Natural killer cell treated with Interleukin-12 subunit alpha and Interleukin-12 subunit beta and Interleukin-15 and Interleukin-18, amount 100 ng/mL, for 72 hours (primary cell): ENCODE measurements around the gene KCNJ3. TPM values are rescaled to one million over a fixed set of nuclear protein-coding genes. Genes with fewer than 3 reads are reported as not detected.
"Not testable (repeated sequence)": the region's sequence is repeated elsewhere in the genome, so short reads cannot be mapped to it uniquely, and the experiment has no call there.

ENCODE experiments used
- ATAC-seq, 2 donors: fragments of 150-1000 bp; cut with Tn5 transposase in 1 of 2; sonication (Bioruptor Pico), chemical (Tn5 transposase) in 1 of 2; 2 replicates each; pipeline ENCODE4 v1.10.0; 2021
- DNase-seq: peaks from one replicate; pipeline ENCODE4 v3.0.0; 2022; ENCODE audit warnings: low spot score
- H3K27ac Mint-ChIP-seq, 2 donors: 1 replicate in 1 of 2; 2 replicates in 1 of 2; pipeline ENCODE4 v1.8.0; 2022; ENCODE audit warnings: mixed read lengths in 2 of 2, mild to moderate bottlenecking in 1 of 2, moderate library complexity in 1 of 2
- H3K27me3 Mint-ChIP-seq, 2 donors: 1 replicate in 1 of 2; 2 replicates in 1 of 2; pipeline ENCODE4 v1.8.0; 2022; ENCODE audit warnings: mixed read lengths in 2 of 2
- H3K36me3 Mint-ChIP-seq: one replicate; pipeline ENCODE4 v1.8.0; 2022; ENCODE audit warnings: mixed read lengths
- H3K4me1 Mint-ChIP-seq, 2 donors: 1 replicate in 1 of 2; 2 replicates in 1 of 2; pipeline ENCODE4 v1.8.0; 2022; ENCODE audit warnings: low read depth in 2 of 2, mixed read lengths in 2 of 2, mild to moderate bottlenecking in 1 of 2
- H3K4me3 Mint-ChIP-seq: one replicate; pipeline ENCODE4 v1.8.0; 2022; ENCODE audit warnings: mixed read lengths
- H3K9me3 Mint-ChIP-seq: 2 replicates; pipeline ENCODE4 v1.8.0; 2022; ENCODE audit warnings: mixed read lengths
- total RNA-seq, 2 donors: library from RNA; stranded (reverse); gene quantifications; one replicate each; pipeline ENCODE4 v1.2.3, GENCODE V29; 2022

KCNJ3 gene
- total RNA-seq, 2 donors from 2014 or later: not detected

- H3K9me3 Mint-ChIP-seq: peaks cover 4% of the 10 kb centered on the region
- H3K36me3 Mint-ChIP-seq: no peaks in the 10 kb centered on the region
- no peaks in the 10 kb centered on the region for H3K4me1 Mint-ChIP-seq
- H3K4me3 Mint-ChIP-seq: no peak overlapping the region
- H3K27me3 Mint-ChIP-seq: no peaks in the 10 kb centered on the region
- ATAC-seq (no peak), DNase-seq (no peak)
- no peak overlapping the region for H3K27ac Mint-ChIP-seq
Measured at GRCh38 chr2:154832711-154833110, 134.2 kb downstream of the KCNJ3 start.

- H3K9me3 Mint-ChIP-seq: peaks cover 10% of the 10 kb centered on the region
- no peak overlapping the region for H3K4me3 Mint-ChIP-seq
- DNase-seq: no peak
- no peak for ATAC-seq
- no peaks in the 10 kb centered on the region for H3K27me3 Mint-ChIP-seq
- peaks cover 6% of the 10 kb centered on the region for H3K36me3 Mint-ChIP-seq
- H3K4me1 Mint-ChIP-seq: no peaks in the 10 kb centered on the region
- H3K27ac Mint-ChIP-seq: no peak overlapping the region
Measured at GRCh38 chr2:154836632-154837031, 138.1 kb downstream of the KCNJ3 start.

DNA sequence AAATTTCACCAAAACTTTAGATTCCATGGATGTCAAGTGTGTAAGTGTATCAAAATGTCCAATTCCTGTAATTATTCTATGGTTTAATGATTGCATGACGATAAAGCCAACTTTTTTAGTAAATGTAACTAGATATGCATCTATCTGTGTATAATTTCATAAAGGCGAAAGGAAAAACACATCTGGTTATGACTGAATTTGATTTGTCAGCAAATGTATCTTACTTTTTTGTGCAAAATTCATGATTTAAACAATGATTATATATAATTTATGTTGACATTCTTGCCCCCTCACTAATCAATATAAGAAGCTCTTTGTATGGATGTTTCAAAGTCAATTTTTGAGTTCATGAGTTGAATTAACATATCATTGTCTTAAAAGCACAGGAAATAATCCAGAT, 138.5 kb downstream of the KCNJ3 start:
- ATAC-seq: no peak
- H3K27ac Mint-ChIP-seq: no peak overlapping the region
- H3K27me3 Mint-ChIP-seq: no peaks in the 10 kb centered on the region
- peaks cover 10% of the 10 kb centered on the region for H3K36me3 Mint-ChIP-seq
- H3K4me3 Mint-ChIP-seq: no peak overlapping the region
- no peak for DNase-seq
- H3K9me3 Mint-ChIP-seq: peaks cover 14% of the 10 kb centered on the region
- H3K4me1 Mint-ChIP-seq: no peaks in the 10 kb centered on the region

GRCh38 chr2:154844513-154844912, 146.0 kb downstream of the KCNJ3 start:
- no peaks in the 10 kb centered on the region for H3K27me3 Mint-ChIP-seq
- no peak overlapping the region for H3K4me3 Mint-ChIP-seq
- ATAC-seq (no peak), DNase-seq (no peak)
- peaks cover 15% of the 10 kb centered on the region for H3K36me3 Mint-ChIP-seq
- peaks cover 28% of the 10 kb centered on the region for H3K9me3 Mint-ChIP-seq
- no peak overlapping the region for H3K27ac Mint-ChIP-seq
- H3K4me1 Mint-ChIP-seq: no peaks in the 10 kb centered on the region

DNA sequence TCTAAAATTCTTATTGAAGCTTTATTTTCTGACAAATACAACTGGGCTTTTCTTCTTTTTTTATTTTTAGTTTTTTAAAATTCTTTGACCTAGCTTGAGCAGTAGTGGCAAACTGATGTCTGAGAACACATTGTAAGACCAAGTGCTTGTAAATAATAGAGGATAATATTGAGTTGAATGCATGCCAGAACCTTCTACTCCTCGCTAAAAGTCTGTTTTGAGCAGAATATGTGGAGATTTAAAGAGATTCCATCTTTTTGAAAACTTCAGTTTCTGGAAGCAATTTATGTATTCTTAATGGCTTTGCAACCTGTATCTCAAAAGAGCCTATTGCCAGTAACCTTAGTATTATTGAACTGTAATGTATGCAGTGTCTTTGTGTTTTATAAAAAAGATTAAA, 148.3 kb downstream of the KCNJ3 start:
- no peak for ATAC-seq
- Mint-ChIP-seq H3K27ac (no peak overlapping the region), H3K27me3 (no peaks in the 10 kb centered on the region)

DNA sequence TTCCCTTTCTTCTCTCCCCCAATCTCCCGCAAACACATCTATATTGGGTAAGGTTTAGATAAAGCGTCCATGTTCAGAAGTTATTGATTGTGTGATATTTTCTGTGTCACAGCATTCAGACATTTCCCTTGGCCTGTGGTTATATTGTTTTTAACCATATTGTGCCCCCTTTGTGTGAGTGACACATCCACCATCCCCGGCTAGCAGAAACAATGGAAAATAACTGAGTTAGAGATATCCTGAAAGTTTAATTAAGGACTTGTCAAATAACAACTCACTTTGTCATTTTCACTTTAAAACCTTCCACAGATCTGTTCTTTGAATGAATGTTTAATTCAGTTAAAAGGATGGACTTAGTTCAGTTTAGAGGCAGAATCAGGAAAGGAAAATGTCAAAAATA, 151.0 kb downstream of the KCNJ3 start:
- H3K4me3 Mint-ChIP-seq: no peak overlapping the region
- H3K9me3 Mint-ChIP-seq: peaks cover 4% of the 10 kb centered on the region
- no peak for ATAC-seq

More for the DNA sequence above, 148.3 kb downstream of the KCNJ3 start:
- Mint-ChIP-seq H3K4me1 (no peaks in the 10 kb centered on the region), H3K4me3 (no peak overlapping the region), H3K36me3 (peaks cover 8% of the 10 kb centered on the region), H3K9me3 (peaks cover 18% of the 10 kb centered on the region)
- no peak for DNase-seq

DNA sequence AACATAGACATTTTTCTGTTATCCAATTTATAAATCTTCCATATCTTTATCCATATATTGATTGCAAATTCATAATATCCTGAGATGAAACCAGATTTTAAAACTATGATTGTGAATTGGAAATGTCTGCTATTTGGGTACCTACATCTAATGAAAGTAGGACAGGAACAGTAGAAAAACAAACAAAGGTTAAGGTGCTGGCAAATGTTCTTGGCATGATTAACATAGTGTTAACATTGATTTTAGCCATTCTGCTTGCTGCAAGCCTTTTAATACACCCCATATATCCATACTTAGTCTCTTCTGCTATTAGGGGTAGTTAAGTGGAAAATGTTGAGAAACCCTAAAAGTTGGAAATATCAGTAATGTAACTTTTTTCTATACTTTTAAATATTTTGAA, 152.0 kb downstream of the KCNJ3 start:
- DNase-seq: no peak
- H3K4me3 Mint-ChIP-seq: no peak overlapping the region
- no peaks in the 10 kb centered on the region for H3K27me3 Mint-ChIP-seq
- peaks cover 5% of the 10 kb centered on the region for H3K36me3 Mint-ChIP-seq
- no peak overlapping the region for H3K27ac Mint-ChIP-seq
- H3K9me3 Mint-ChIP-seq: peaks cover 7% of the 10 kb centered on the region
- no peak for ATAC-seq
- no peaks in the 10 kb centered on the region for H3K4me1 Mint-ChIP-seq

More for the DNA sequence above, 151.0 kb downstream of the KCNJ3 start:
- no peak for DNase-seq
- peaks cover 5% of the 10 kb centered on the region for H3K36me3 Mint-ChIP-seq
- H3K27me3 Mint-ChIP-seq: no peaks in the 10 kb centered on the region
- H3K4me1 Mint-ChIP-seq: no peaks in the 10 kb centered on the region
- H3K27ac Mint-ChIP-seq: no peak overlapping the region

DNA sequence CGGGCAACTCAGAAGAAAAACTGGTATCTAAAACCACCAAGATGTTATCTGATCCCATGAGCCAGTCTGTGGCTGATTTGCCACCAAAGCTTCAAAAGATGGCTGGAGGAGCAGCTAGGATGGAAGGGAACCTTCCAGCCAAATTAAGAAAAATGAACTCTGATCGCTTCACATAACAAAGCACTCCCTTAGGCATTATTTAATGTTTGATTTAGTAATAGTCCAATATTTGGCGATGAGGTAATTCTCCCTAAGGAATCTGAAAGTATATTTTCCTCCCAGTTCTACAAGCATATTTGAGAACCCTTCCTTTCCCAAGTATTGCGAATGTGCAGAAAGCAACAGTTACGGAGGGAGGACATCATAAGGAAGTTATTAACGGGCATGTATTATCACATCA, 156.6 kb downstream of the KCNJ3 start:
- Mint-ChIP-seq H3K9me3 (peaks cover 3% of the 10 kb centered on the region), H3K4me3 (no peak overlapping the region), H3K4me1 (no peaks in the 10 kb centered on the region), H3K27ac (no peak overlapping the region), H3K36me3 (no peaks in the 10 kb centered on the region), H3K27me3 (no peaks in the 10 kb centered on the region)
- no peak for ATAC-seq
- DNase-seq: no peak

DNA sequence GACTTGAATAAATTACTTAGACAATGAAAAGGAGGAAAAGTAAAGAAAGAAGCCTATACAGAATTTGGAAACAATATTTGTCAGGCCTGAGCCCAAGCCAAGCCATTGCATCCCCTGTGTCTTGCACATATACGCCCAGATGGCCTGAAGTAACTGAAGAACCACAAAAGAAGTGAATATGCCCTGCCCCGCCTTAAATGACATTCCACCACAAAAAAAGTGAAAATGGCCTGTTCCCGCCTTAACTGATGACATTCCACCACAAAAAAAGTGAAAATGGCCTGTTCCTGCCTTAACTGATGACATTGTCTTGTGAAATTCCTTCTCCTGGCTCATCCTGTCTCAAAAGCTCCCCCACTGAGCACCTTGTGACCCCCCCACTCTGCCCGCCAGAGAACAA, 168.7 kb downstream of the KCNJ3 start:
- H3K4me3 Mint-ChIP-seq, H3K27me3 Mint-ChIP-seq, H3K27ac Mint-ChIP-seq, H3K4me1 Mint-ChIP-seq, H3K36me3 Mint-ChIP-seq, DNase-seq, ATAC-seq: not testable (repeated sequence)
- peaks cover 21% of the 10 kb centered on the region for H3K9me3 Mint-ChIP-seq

DNA sequence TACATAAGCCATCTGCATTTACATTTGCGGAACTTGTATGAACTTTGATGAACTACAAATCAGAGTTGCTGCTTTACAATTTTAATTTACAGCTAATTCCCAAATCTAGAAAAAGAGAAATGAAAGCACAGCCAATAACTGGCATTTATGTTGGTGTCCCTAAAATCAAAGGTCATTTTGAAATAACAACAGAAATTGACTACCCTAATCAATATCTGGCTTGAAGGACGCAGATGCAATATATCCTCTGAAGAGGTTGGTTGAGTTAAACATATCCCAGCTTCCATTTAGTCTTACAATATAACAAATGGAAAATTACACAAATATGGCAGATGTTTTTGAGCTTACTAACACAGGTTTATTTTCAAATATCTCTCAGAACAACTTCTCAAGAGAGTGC, 177.5 kb downstream of the KCNJ3 start:
- H3K9me3 Mint-ChIP-seq: peaks cover 3% of the 10 kb centered on the region
- ATAC-seq (no peak), DNase-seq (no peak)
- H3K4me1 Mint-ChIP-seq: no peaks in the 10 kb centered on the region
- H3K27me3 Mint-ChIP-seq: no peaks in the 10 kb centered on the region
- H3K27ac Mint-ChIP-seq: no peak overlapping the region
- H3K36me3 Mint-ChIP-seq: no peaks in the 10 kb centered on the region
- no peak overlapping the region for H3K4me3 Mint-ChIP-seq

DNA sequence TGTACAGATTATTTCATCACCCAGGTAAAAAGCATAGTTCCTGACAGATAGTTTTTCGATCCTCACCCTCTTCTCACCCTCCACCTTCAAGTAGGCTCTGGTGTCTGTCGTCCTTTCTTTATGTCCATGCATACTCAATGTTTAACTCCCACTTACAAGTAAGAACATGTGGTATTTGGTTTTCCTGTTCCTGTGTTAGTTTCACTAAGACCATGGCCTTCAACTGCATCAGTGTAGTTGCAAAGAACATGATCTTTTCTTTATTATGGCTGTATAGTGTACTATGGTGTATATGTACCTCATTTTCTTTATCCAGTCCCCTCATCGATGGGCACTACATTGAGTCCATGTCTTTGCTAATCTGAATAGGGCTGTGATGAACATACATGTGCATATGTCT, 184.2 kb downstream of the KCNJ3 start:
- H3K36me3 Mint-ChIP-seq: no peaks in the 10 kb centered on the region
- H3K4me3 Mint-ChIP-seq: no peak overlapping the region
- no peak overlapping the region for H3K27ac Mint-ChIP-seq
- peaks cover 17% of the 10 kb centered on the region for H3K9me3 Mint-ChIP-seq
- H3K27me3 Mint-ChIP-seq: no peaks in the 10 kb centered on the region
- DNase-seq: no peak
- no peak for ATAC-seq
- H3K4me1 Mint-ChIP-seq: peaks cover 0 to 2% of the 10 kb centered on the region in 2 donors

GRCh38 chr2:154886316-154886715, 187.8 kb downstream of the KCNJ3 start:
- ATAC-seq (no peak), DNase-seq (no peak)
- H3K36me3 Mint-ChIP-seq: peaks cover 5% of the 10 kb centered on the region
- peaks cover 30% of the 10 kb centered on the region for H3K9me3 Mint-ChIP-seq
- H3K4me1 Mint-ChIP-seq: peaks cover 0 to 2% of the 10 kb centered on the region in 2 donors
- H3K27me3 Mint-ChIP-seq: no peaks in the 10 kb centered on the region
- no peak overlapping the region for H3K27ac Mint-ChIP-seq
- no peak overlapping the region for H3K4me3 Mint-ChIP-seq

GRCh38 chr2:154898269-154898668, 199.8 kb downstream of the KCNJ3 start:
- no peak for ATAC-seq
- H3K4me3 Mint-ChIP-seq: no peak overlapping the region
- H3K4me1 Mint-ChIP-seq: no peaks in the 10 kb centered on the region
- H3K27ac Mint-ChIP-seq: no peak overlapping the region
- no peak for DNase-seq
- H3K27me3 Mint-ChIP-seq: no peaks in the 10 kb centered on the region
- H3K9me3 Mint-ChIP-seq: peaks cover 6% of the 10 kb centered on the region
- H3K36me3 Mint-ChIP-seq: no peaks in the 10 kb centered on the region

DNA sequence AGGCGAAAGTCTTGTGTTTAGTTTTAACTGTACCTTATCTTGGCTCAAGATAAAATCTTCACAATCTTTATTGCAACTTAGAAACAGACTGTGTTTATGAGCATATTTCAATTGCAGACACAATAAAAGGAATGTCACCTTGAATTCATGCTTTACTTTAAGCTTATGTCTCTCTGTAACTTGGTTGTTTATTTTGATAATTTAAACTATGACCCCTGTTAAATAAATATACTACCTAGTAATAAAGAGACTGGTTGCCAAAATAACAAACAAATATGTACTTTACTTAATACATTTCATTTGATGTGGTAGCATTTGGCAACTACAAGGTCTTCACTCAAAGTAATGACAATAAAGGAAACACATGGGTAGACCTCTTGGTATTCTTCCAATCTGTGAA, 202.6 kb downstream of the KCNJ3 start:
- Mint-ChIP-seq H3K4me3 (no peak overlapping the region), H3K4me1 (no peaks in the 10 kb centered on the region), H3K27ac (no peak overlapping the region), H3K9me3 (peaks cover 8% of the 10 kb centered on the region), H3K27me3 (no peaks in the 10 kb centered on the region), H3K36me3 (no peaks in the 10 kb centered on the region)
- ATAC-seq (no peak), DNase-seq (no peak)
